IMR-90 (cell line): Measurements from ENCODE around the gene RBMS3. TPM values are rescaled to one million over a fixed set of nuclear protein-coding genes. Genes with fewer than 3 reads are reported as not detected.

ENCODE experiments used
- ATAC-seq: fragments of 200-7000 bp; cut with Tn5 transposase; 2 replicates; pipeline ENCODE4 v1.9.1; 2020; ENCODE audit warnings: low read depth, mild to moderate bottlenecking, moderate library complexity
- BruUV-seq: library from RNA; stranded (reverse); fragments of 400-500 nt; replicated peaks from 2 replicates; lab custom pipeline; 2021; lab: Mats Ljungman, UMichigan
- CTCF ChIA-PET: fragments of 300-600 bp; formaldehyde crosslinking; extraction: SDS; loops from one replicate; lab custom pipeline; 2021; ENCODE audit warnings: antibody characterized with exemption; lab: Yijun Ruan, JAX
- POLR2A ChIA-PET: fragments of 300-600 bp; sonication (Branson Sonifier 250); formaldehyde crosslinking; loops from one replicate; lab custom pipeline; 2022; ENCODE audit warnings: antibody characterized with exemption; ENCODE audit not compliant: unreplicated experiment; lab: Charles Lee
- DNase-seq: peaks from one replicate; pipeline ENCODE4 v3.0.0; 2013
- H2AFZ ChIP-seq: replicated peaks from 2 replicates; pipeline ENCODE3; 2013; ENCODE audit warnings: low read length, mild to moderate bottlenecking; ENCODE audit not compliant: poor library complexity
- H2AK5ac ChIP-seq: 2 replicates; pipeline ENCODE4 v1.6.1; 2013; ENCODE audit warnings: low read depth, low read length, inconsistent platforms
- H2AK9ac ChIP-seq: replicated peaks from 2 replicates; pipeline ENCODE3; 2013; ENCODE audit warnings: mild to moderate bottlenecking, low read depth, low read length, moderate library complexity; ENCODE audit not compliant: poor library complexity
- H2BK120ac ChIP-seq: 2 replicates; pipeline ENCODE4 v1.6.1; 2013; ENCODE audit warnings: low read depth, low read length, inconsistent platforms
- H2BK15ac ChIP-seq: 3 replicates; pipeline ENCODE4 v1.6.1; 2013; ENCODE audit warnings: low read depth, low read length, inconsistent platforms
- H2BK20ac ChIP-seq: 2 replicates; pipeline ENCODE4 v1.6.1; 2013; ENCODE audit warnings: low read depth, mild to moderate bottlenecking, inconsistent platforms, low read length, moderate library complexity
- H2BK5ac ChIP-seq: 2 replicates; pipeline ENCODE4 v1.6.1; 2013; ENCODE audit warnings: mild to moderate bottlenecking, low read depth, low read length, inconsistent platforms; ENCODE audit not compliant: poor library complexity, severe bottlenecking
- H3K14ac ChIP-seq: replicated peaks from 2 replicates; pipeline ENCODE4 v1.6.1; 2013; ENCODE audit warnings: low read depth, low read length, inconsistent platforms
- H3K18ac ChIP-seq: 2 replicates; pipeline ENCODE4 v1.6.1; 2013; ENCODE audit warnings: low read depth, low read length, control low read depth
- H3K23ac ChIP-seq: 2 replicates; pipeline ENCODE4 v1.6.1; 2013; ENCODE audit warnings: low read depth, low read length, inconsistent platforms
- H3K27ac ChIP-seq: 2 replicates; pipeline ENCODE4 v1.5.1; 2013; ENCODE audit warnings: mild to moderate bottlenecking, control low read depth, low read length; ENCODE audit not compliant: insufficient read depth
- H3K27me3 ChIP-seq: 2 replicates; pipeline ENCODE4 v1.6.1; 2013; ENCODE audit warnings: low read length; ENCODE audit not compliant: control insufficient read depth, insufficient read depth
- H3K36me3 ChIP-seq: 2 replicates; pipeline ENCODE4 v1.6.1; 2013; ENCODE audit warnings: low read length, mixed read lengths; ENCODE audit not compliant: control insufficient read depth, insufficient read depth
- H3K4ac ChIP-seq: 2 replicates; pipeline ENCODE4 v1.6.1; 2013; ENCODE audit warnings: low read depth, low read length, inconsistent platforms
- H3K4me1 ChIP-seq: 2 replicates; pipeline ENCODE4 v1.6.1; 2013; ENCODE audit warnings: low read length, mixed read lengths; ENCODE audit not compliant: control insufficient read depth, insufficient read depth
- H3K4me2 ChIP-seq: 2 replicates; pipeline ENCODE4 v1.6.1; 2013; ENCODE audit warnings: low read depth, mild to moderate bottlenecking, control low read depth, low read length, moderate library complexity
- H3K4me3 ChIP-seq: 2 replicates; pipeline ENCODE4 v1.5.1; 2013; ENCODE audit warnings: low read depth, mild to moderate bottlenecking, control low read depth, low read length, moderate library complexity; ENCODE audit not compliant: insufficient read depth
- H3K56ac ChIP-seq: 2 replicates; pipeline ENCODE4 v1.6.1; 2013; ENCODE audit warnings: low read length, inconsistent platforms; ENCODE audit not compliant: insufficient read depth; ENCODE audit errors: extremely low read depth
- H3K79me1 ChIP-seq, 2 experiments: 2 replicates each; pipeline ENCODE4 v1.6.1; 2013; ENCODE audit warnings: low read length in 2 of 2, inconsistent platforms in 1 of 2, low read depth in 1 of 2
- H3K9ac ChIP-seq: 2 replicates; pipeline ENCODE4 v1.6.1; 2013; ENCODE audit warnings: low read depth, low read length, control low read depth
- H3K9me1 ChIP-seq: 2 replicates; pipeline ENCODE4 v1.6.1; 2013; ENCODE audit warnings: low read length, inconsistent platforms; ENCODE audit not compliant: insufficient read depth
- H3K9me3 ChIP-seq: 2 replicates; pipeline ENCODE4 v1.6.1; 2013; ENCODE audit warnings: low read length; ENCODE audit not compliant: control insufficient read depth, insufficient read depth
- H4K20me1 ChIP-seq: 2 replicates; pipeline ENCODE4 v1.6.1; 2013; ENCODE audit warnings: low read length, inconsistent platforms; ENCODE audit not compliant: insufficient read depth
- H4K5ac ChIP-seq: 2 replicates; pipeline ENCODE4 v1.6.1; 2013; ENCODE audit warnings: mild to moderate bottlenecking, low read depth, low read length, control low read depth
- H4K8ac ChIP-seq, 2 experiments: 2 replicates each; pipeline ENCODE4 v1.6.1; 2013; ENCODE audit warnings: low read depth in 2 of 2, low read length in 2 of 2, control low read depth in 1 of 2, inconsistent platforms in 1 of 2
- H4K91ac ChIP-seq: 2 replicates; pipeline ENCODE4 v1.6.1; 2013; ENCODE audit warnings: low read depth, low read length, inconsistent platforms; ENCODE audit not compliant: insufficient read depth
- BHLHE40 ChIP-seq: fragments of 150-350 bp; IDR thresholded peaks from 2 replicates; pipeline ENCODE4 v1.6.1; 2016; ENCODE audit warnings: mild to moderate bottlenecking, low read depth, low read length
- CHD1 ChIP-seq: IDR thresholded peaks from 2 replicates; pipeline ENCODE4 v1.6.1; 2012; ENCODE audit warnings: low read depth, low read length, improper control_type of control experiment
- ELK1 ChIP-seq: fragments of 150-350 bp; IDR thresholded peaks from 2 replicates; pipeline ENCODE4 v1.6.1; 2016; ENCODE audit warnings: low read depth, mild to moderate bottlenecking, low read length, moderate library complexity, borderline replicate concordance
- FOS ChIP-seq: fragments of 150-350 bp; IDR thresholded peaks from 2 replicates; pipeline ENCODE4 v1.6.1; 2016; ENCODE audit warnings: low read depth, low read length
- MAFK ChIP-seq: IDR thresholded peaks from 2 replicates; pipeline ENCODE4 v1.6.1; 2012; ENCODE audit warnings: low read depth, low read length, improper control_type of control experiment
- MXI1 ChIP-seq: IDR thresholded peaks from 2 replicates; pipeline ENCODE4 v1.6.1; 2012; ENCODE audit warnings: low read depth, mild to moderate bottlenecking, low read length, moderate library complexity, borderline replicate concordance
- RAD21 ChIP-seq: IDR thresholded peaks from 2 replicates; pipeline ENCODE4 v1.6.1; 2012; ENCODE audit warnings: low read length, improper control_type of control experiment
- RCOR1 ChIP-seq: IDR thresholded peaks from 2 replicates; pipeline ENCODE4 v1.6.1; 2012; ENCODE audit warnings: mild to moderate bottlenecking, low read length, improper control_type of control experiment; ENCODE audit not compliant: insufficient replicate concordance
- RFX5 ChIP-seq: IDR thresholded peaks from 2 replicates; pipeline ENCODE4 v1.8.0; 2012; ENCODE audit warnings: low read depth, mild to moderate bottlenecking, low read length, moderate library complexity
- SMC3 ChIP-seq: fragments of 150-350 bp; IDR thresholded peaks from 2 replicates; pipeline ENCODE4 v1.6.1; 2016; ENCODE audit warnings: low read depth, mild to moderate bottlenecking, antibody characterized with exemption, low read length, moderate library complexity
- WGBS, 2 experiments: methylation state at CpG; one replicate each; pipeline versions ENCODE4 v1.1.5 to v1.1.7; 2013; ENCODE audit warnings: missing lambda C conversion rate in 2 of 2; ENCODE audit not compliant: insufficient read length in 1 of 2; ENCODE audit errors: extremely low coverage in 2 of 2; 5-methylcytosine and 5-hydroxymethylcytosine counted together
- dilution Hi-C: fragments of 300-500 bp; cut with HindIII; formaldehyde crosslinking; loops from one replicate; pipeline ENCODE4 v1.14.3; 2018; ENCODE audit warnings: low sequenced_read_pairs; ENCODE audit not compliant: unreplicated experiment
- in situ Hi-C: fragments of 300-500 bp; cut with MboI; formaldehyde crosslinking; loops from 3 replicates; pipeline ENCODE4 v1.14.3; 2019; ENCODE audit warnings: low sequenced_read_pairs, inconsistent platforms, mixed read lengths
- intact Hi-C: fragments of 100-400 bp; cut with micrococcal nuclease; formaldehyde crosslinking; loops from 2 replicates; pipeline ENCODE4 v1.10.0; 2022
- polyA plus RNA-seq, 3 experiments: library from polyadenylated mRNA; depleted of rRNA; stranded (reverse); fragments of >200 nt; gene quantifications; 2 replicates each; pipeline ENCODE4 v1.2.3, GENCODE V29; 2012; ENCODE audit warnings: low replicate concordance in 1 of 3
- total RNA-seq: library from RNA; depleted of rRNA; stranded (reverse); fragments of >200 nt; gene quantifications from 2 replicates; pipeline ENCODE4 v1.2.3, GENCODE V29; 2012

The RBMS3 gene
- total and polyA plus RNA-seq, 2 of the 4 experiments (the other 2 are of a cell fraction): 15.2 to 127 TPM

GRCh38 chr3:29478611-29479010 is 197.7 kb downstream of the RBMS3 start:
- Histone ChIP-seq H2AFZ (no peak overlapping the region), H2AK9ac (no peak overlapping the region), H3K9me1 (peaks cover 6% of the 10 kb centered on the region), H3K23ac (no peak overlapping the region), H3K79me1 (peaks cover 18 to 45% of the 10 kb centered on the region in 2 experiments), H4K20me1 (no peaks in the 10 kb centered on the region), H4K8ac (peak overlapping the region in 1 of 2 experiments; percentile 4; a peak in 1 of 4 replicates), H3K14ac (no peak overlapping the region), H3K4ac (no peak overlapping the region), H2BK15ac (no peak overlapping the region), H3K27me3 (no peaks in the 10 kb centered on the region), H2AK5ac (no peak overlapping the region), H3K4me2 (no peak overlapping the region), H3K4me3 (no peak overlapping the region), H2BK5ac (peak overlapping the region; percentile 13), H3K9ac (no peak overlapping the region), H3K9me3 (no peaks in the 10 kb centered on the region), H4K5ac (no peak overlapping the region), H3K4me1 (peaks cover 2% of the 10 kb centered on the region; the same call in 1 of the 2 replicates), H3K56ac (no peak overlapping the region), H2BK20ac (no peak overlapping the region), H3K27ac (no peak overlapping the region), H3K36me3 (no peaks in the 10 kb centered on the region; the same call in 1 of the 2 replicates), H3K18ac (no peak overlapping the region), H2BK120ac (no peak overlapping the region), H4K91ac (no peak overlapping the region)
- DNase-seq (peak; percentile 49), ATAC-seq (peak; percentile 74)
- CTCF ChIA-PET: interaction anchor here (0.5 to 1.4 kb wide), 4 partner anchors 12 to 63 kb away, joined by 3 to 5 read pairs (median 3); no protein-coding TSS in a partner anchor
- no TSS peak for BruUV-seq
- no CpG with 5 or more reads among the region's 3 CpGs for WGBS, 2 experiments
- in situ Hi-C loops (no loop called here), dilution Hi-C loops (no loop called here), intact Hi-C loops (no loop called here)
- POLR2A ChIA-PET: no interaction called here
- no peak for TF ChIP-seq RCOR1
- TF ChIP-seq SMC3: no peak
- TF ChIP-seq MAFK: no peak
- TF ChIP-seq CHD1: no peak
- no peak for TF ChIP-seq FOS
- no peak for TF ChIP-seq RFX5
- no peak for TF ChIP-seq ELK1
- TF ChIP-seq MXI1: no peak
- no peak for TF ChIP-seq BHLHE40
- TF ChIP-seq RAD21: no peak
